ENCODE data around the gene MED13. TPM values are rescaled to one million over a fixed set of nuclear protein-coding genes. Genes with fewer than 3 reads are reported as not detected.

MED13 gene
- total RNA-seq, 1 experiment from 2014 or later: 96.0 TPM

- ChIA-PET RAD21 (ENCODE audit: low non-redundant PET in 1 of 2, low total read pairs in 2 of 2, uncharacterized antibody in 2 of 2, unreplicated experiment in 2 of 2) (interaction anchor here in 1 of 2 experiments (1.6 kb wide), 1 partner anchor 16 kb away, joined by 3 read pairs; no protein-coding TSS in a partner anchor), CTCF (interaction anchor here (2.3 kb wide), 1 partner anchor 16 kb away, joined by 15 read pairs; no protein-coding TSS in a partner anchor), POLR2A (interaction anchor here (1.0 to 1.1 kb wide), 2 partner anchors 13 to 28 kb away, joined by 4 read pairs; no protein-coding TSS in a partner anchor)
- H3K36me3 ChIP-seq (ENCODE audit: control insufficient read depth in 1 of 2, insufficient read depth in 2 of 2, low read length in 2 of 2): no peaks in the 10 kb centered on the region
- no peaks in the 10 kb centered on the region for H3K79me2 ChIP-seq (ENCODE audit: insufficient read depth, low read length)
- no peaks in the 10 kb centered on the region for H3K27me3 ChIP-seq (ENCODE audit: insufficient read depth, low read length)
- peak overlapping the region; percentile 49 for H2AFZ ChIP-seq (ENCODE audit: low read depth, low read length, poor library complexity, severe bottlenecking)
- DNase-seq (ENCODE audit: low read depth, low spot score) (peak; percentile 90), ATAC-seq (peak; percentile 96)
- H3K9me2 ChIP-seq (ENCODE audit: insufficient read depth): no peaks in the 10 kb centered on the region
- intact Hi-C loops (cut with micrococcal nuclease): no loop called here
- H3K4me2 ChIP-seq (ENCODE audit: low read length): peak overlapping the region; percentile 57
- H3K9me3 ChIP-seq (ENCODE audit: control insufficient read depth in 1 of 2, insufficient read depth in 1 of 2, low read depth in 1 of 2, low read length in 2 of 2): no peaks in the 10 kb centered on the region
- no peaks in the 10 kb centered on the region for H4K20me1 ChIP-seq (ENCODE audit: insufficient read depth)
- peak overlapping the region; percentile 27 for H3K9ac ChIP-seq (ENCODE audit: low read length)
- no TSS peak for BruUV-seq (replicated peaks)
- H3K4me3 ChIP-seq (replicated peaks in 1 of 2; ENCODE audit: low read depth in 1 of 2, low read length in 2 of 2): no peak overlapping the region
- peaks cover 7 to 20% of the 10 kb centered on the region in 2 experiments for H3K4me1 ChIP-seq (ENCODE audit: control insufficient read depth in 1 of 2, insufficient read depth in 2 of 2, low read length in 2 of 2)
- TF ChIP-seq JUND (IDR thresholded peaks at IDR 0.05) (peak; percentile 91), EZH2 (IDR thresholded peaks at IDR 0.05) (no peak), ZNF274 (IDR thresholded peaks at IDR 0.05; ENCODE audit: low read depth, low read length) (no peak), TCF7L2 (IDR thresholded peaks at IDR 0.05; ENCODE audit: borderline replicate concordance, extremely low read depth, insufficient read depth, insufficient read length) (no peak), CBX3 (IDR thresholded peaks at IDR 0.05; ENCODE audit: low read depth) (peak; percentile 80; the same call in 1 of the 2 replicates), SP1 (IDR thresholded peaks at IDR 0.05; ENCODE audit: low read depth) (peak; percentile 75), SRF (IDR thresholded peaks at IDR 0.05; ENCODE audit: low read depth) (peak; percentile 52; the same call in 1 of the 2 replicates), ELF1 (IDR thresholded peaks at IDR 0.05; ENCODE audit: borderline replicate concordance, low read depth) (no peak), SIN3A (IDR thresholded peaks at IDR 0.05; ENCODE audit: low read depth) (peak; percentile 72), CEBPB (IDR thresholded peaks at IDR 0.05; ENCODE audit: low read depth) (peak; percentile 34), MAX (IDR thresholded peaks at IDR 0.05) (peak; percentile 22; the same call in 1 of the 2 replicates), FOSL1 (IDR thresholded peaks at IDR 0.05; ENCODE audit: low read depth) (peak; percentile 94), POLR2AphosphoS5 (IDR thresholded peaks at IDR 0.05; ENCODE audit: low read depth, low read length) (no peak; the same call in 1 of the 2 replicates), REST (IDR thresholded peaks at IDR 0.05; ENCODE audit: low read depth) (no peak), YY1 (IDR thresholded peaks at IDR 0.05; ENCODE audit: extremely low read depth, insufficient replicate concordance, low read depth, low read length) (no peak)
- TF ChIP-seq, protein P1, sequence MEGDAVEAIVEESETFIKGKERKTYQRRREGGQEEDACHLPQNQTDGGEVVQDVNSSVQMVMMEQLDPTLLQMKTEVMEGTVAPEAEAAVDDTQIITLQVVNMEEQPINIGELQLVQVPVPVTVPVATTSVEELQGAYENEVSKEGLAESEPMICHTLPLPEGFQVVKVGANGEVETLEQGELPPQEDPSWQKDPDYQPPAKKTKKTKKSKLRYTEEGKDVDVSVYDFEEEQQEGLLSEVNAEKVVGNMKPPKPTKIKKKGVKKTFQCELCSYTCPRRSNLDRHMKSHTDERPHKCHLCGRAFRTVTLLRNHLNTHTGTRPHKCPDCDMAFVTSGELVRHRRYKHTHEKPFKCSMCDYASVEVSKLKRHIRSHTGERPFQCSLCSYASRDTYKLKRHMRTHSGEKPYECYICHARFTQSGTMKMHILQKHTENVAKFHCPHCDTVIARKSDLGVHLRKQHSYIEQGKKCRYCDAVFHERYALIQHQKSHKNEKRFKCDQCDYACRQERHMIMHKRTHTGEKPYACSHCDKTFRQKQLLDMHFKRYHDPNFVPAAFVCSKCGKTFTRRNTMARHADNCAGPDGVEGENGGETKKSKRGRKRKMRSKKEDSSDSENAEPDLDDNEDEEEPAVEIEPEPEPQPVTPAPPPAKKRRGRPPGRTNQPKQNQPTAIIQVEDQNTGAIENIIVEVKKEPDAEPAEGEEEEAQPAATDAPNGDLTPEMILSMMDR (IDR thresholded peaks at IDR 0.05 in 2 of 3, conservative IDR thresholded peaks at IDR 0.05 in 1 of 3; ENCODE audit: borderline replicate concordance in 1 of 3, insufficient read depth in 1 of 3, low read depth in 2 of 3, low read length in 2 of 3): no peak
- H3K27ac ChIP-seq (ENCODE audit: low read depth, low read length): peak overlapping the region; percentile 2; the same call in 1 of the 2 replicates
Observed at GRCh38 chr17:62093188-62094155, 28.4 kb upstream of the MED13 start.

Data from HCT116 (cell line).